ENCODE results near the gene CHD2.

DNA sequence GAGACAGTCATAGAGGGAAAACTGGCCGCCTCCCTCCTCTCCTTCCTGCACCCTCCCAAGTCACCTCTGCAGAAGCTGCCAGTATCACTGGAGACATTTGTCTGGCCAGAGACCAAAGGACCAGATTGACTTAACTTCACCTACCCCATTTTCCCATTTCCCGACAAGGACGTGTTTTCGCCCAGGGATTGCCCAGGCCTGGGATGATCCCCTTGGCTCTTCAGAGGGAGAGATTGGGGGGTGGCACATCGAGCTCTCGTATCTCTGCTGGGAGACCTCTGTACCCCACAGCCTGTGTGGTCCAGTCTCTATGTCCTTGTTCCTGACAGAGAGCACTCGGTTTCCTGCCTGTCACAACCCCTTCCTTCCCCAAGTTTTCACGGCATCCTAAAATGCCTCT is 157.5 kb downstream of the CHD2 start:
- no peak for TF ChIP-seq CTCF (conservative IDR thresholded peaks at IDR 0.05)
- TF ChIP-seq EZH2 (IDR thresholded peaks at IDR 0.05; ENCODE audit: low read depth), result no peak
